ENCODE measurements around the gene GRAMD4. TPM values are rescaled to one million over a fixed set of nuclear protein-coding genes. Genes with fewer than 3 reads are reported as not detected.

GRAMD4 gene
- polyA plus RNA-seq, 6 donors from 2014 or later, result 4.0 to 12.5 (median 6.9) TPM

DNA sequence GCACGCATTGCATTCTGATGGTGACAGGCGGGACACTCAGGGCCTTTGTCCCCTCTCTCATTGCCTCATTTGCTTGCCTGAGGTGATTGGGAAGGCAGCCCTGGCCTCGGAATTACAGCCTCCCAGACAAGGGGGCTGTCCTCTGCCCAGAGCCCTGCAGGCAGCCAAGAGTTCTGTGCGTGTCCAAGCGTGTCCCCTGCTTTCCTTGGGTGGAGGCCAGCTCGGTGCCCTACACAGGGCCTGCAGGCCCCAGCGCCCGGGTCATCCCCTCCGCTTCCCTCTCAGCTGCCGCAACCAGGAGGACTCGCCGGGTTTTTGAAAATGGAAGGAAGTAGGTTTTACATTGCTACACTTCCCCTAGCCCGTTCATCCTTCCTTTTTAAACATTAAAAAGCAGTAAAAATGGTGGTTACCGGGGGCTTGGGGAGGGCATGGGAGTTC, 1.9 kb downstream of the GRAMD4 start:
- Mint-ChIP-seq H3K4me1 (peaks cover 36 to 59% (median 53%) of the 10 kb centered on the region in 3 donors), H3K4me3 (peak overlapping the region in 7 of 8 donors; percentile 51 to 81 (median 63)), H3K27me3 (no peaks in the 10 kb centered on the region), H3K27ac (peak overlapping the region in 3 of 6 donors; percentile 77 to 80 (median 80)), H3K9me3 (no peaks in the 10 kb centered on the region), H3K36me3 (no peaks in the 10 kb centered on the region)
- ATAC-seq (ENCODE audit: low read depth in 2 of 2) (peak; percentile 28 to 35), DNase-seq (no peak)

DNA sequence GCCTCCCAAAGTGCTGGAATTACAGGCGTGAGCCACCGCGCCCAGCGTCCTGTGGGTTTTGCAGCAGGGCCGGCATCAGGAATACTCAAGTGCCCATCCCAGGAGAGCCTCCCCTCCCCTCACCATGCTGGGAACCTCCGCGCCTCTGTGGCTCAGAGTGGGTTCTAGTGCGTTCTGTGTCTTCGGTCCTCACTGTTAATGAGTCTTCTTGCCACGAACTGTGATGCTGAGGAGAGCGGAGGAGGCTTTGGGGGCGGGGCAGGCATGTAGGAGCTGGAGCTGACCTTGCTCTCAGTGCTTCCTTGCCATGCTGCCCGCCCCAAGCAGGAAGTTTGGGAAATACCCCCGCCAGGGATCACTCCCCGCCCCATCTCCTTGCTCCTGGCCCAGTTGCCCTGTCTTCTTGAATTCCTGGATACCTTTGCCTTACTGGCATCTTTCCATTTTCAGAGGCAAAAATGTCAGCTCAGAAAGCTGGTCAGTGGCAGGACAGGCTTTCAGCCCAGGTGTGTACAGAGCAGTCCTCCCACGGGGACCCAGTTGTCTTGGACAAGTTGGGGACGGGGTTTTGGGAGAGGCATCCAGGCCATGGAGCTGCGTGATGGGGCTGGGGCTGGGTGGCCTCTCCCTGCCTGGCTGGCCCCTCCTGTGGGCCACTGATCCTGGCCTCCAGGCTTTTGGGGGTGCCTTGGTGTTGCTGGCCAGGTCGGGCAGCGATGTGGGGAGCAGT, 5.1 kb downstream of the GRAMD4 start:
- Mint-ChIP-seq H3K9me3 (no peaks in the 10 kb centered on the region), H3K27me3 (no peaks in the 10 kb centered on the region), H3K4me3 (no peak overlapping the region), H3K36me3 (no peaks in the 10 kb centered on the region), H3K27ac (peak overlapping the region in 1 of 6 donors; percentile 30), H3K4me1 (peaks cover 19 to 39% (median 29%) of the 10 kb centered on the region in 3 donors)
- ATAC-seq (ENCODE audit: low read depth in 2 of 2) (no peak), DNase-seq (no peak)

DNA sequence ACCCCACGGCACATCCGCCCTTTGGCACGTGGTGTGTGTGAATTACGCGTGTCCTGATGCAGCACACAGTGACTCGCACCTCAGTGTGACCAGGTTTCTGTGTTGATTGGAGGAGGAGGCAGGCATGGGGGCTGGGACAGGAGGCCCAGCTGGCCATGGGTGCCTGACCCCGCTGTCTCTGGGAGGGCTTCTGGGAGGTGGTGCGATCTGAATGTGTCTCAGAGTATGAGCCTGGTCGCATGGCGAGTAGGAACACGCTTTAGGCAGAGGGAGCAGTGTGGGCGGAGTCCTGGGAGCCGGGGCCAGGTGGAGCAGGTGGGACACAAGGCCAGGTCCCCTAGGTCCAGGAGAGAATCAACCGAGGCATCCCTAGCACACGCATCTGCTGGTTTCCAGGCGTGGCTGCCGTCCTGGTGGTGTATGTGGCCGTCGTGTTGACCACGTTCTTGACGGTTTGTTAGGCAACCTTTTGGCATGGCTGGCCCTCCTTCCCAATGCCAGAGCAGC, 5.7 kb downstream of the GRAMD4 start:
- Mint-ChIP-seq H3K27ac (no peak overlapping the region), H3K36me3 (no peaks in the 10 kb centered on the region), H3K27me3 (no peaks in the 10 kb centered on the region), H3K9me3 (no peaks in the 10 kb centered on the region), H3K4me3 (peak overlapping the region in 1 of 8 donors; percentile 26), H3K4me1 (peaks cover 17 to 40% (median 28%) of the 10 kb centered on the region in 3 donors)
- no peak for ATAC-seq (ENCODE audit: low read depth in 2 of 2)
- DNase-seq, result no peak

DNA sequence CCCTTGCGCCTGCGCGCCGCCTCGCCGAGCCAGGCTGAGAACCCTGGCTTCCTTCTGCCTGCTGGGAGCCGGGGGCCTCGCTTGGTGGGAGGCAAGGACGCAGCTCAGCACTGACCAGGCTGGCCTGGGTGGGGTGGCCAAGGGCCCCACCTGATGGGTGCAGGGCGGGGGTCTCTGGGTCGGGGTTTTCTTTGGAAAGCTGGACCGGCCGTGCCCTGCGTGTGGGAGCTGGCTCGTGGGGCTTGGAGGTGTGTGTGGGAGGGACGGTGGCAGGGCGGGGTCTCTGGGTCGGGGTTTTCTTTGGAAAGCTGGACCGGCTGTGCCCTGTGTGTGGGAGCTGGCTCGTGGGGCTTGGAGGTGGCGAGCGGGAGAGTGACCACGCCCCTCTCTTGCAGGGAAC, 6.2 kb downstream of the GRAMD4 start:
- no peak for ATAC-seq (ENCODE audit: low read depth in 2 of 2)
- H3K4me3 Mint-ChIP-seq, result no peak overlapping the region
- no peaks in the 10 kb centered on the region for H3K27me3 Mint-ChIP-seq
- no peak for DNase-seq
- H3K9me3 Mint-ChIP-seq, result no peaks in the 10 kb centered on the region
- no peak overlapping the region for H3K27ac Mint-ChIP-seq
- peaks cover 17 to 37% (median 28%) of the 10 kb centered on the region in 3 donors for H3K4me1 Mint-ChIP-seq
- no peaks in the 10 kb centered on the region for H3K36me3 Mint-ChIP-seq

DNA sequence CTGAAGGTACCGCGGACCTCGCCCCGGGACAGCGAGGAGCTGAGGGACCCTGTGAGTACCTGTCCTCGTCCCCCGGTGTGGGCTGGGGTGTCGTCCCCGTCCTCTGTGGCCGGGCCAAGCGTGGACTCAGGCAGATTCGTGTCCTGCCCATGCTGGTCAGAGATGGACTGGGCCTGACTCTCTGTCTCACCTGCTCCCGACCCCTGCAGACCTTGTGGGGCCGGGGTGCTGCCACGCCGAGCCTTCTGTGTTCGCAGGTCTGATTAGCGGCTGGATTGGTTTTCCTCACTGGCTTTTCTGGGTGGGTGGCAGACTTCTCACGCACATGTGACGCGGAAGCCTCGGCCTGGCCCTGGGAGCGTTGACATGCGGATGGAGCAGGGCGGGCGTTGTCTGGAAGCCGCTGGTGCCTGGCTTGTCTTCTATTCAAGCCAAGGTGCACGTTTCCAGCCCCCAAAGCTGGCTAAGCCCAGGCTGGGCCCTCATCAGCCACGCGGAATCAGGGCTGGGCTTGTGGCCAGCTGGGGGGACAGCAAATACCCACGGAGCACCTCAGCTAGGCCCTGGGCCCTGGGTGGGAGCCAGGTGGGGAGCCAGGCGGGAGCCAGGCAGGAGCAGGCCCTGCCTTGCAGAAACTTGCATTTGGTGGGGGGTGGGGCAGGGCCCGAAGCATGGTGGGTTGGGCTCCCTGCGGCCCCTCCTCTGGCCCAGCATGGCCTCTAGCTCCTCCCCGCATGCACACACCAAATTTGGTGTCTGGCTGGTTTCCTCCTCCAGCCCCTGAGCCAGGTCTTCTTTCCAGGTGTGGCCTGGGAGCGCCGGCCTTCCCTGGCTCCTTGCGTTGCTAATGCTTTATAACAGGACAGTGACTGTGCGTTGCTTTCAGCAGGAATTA, 7.0 kb downstream of the GRAMD4 start:
- Mint-ChIP-seq H3K4me3 (peak overlapping the region in 1 of 8 donors; percentile 39), H3K27ac (peak overlapping the region in 1 of 6 donors; percentile 24), H3K27me3 (no peaks in the 10 kb centered on the region), H3K4me1 (peaks cover 10 to 32% (median 22%) of the 10 kb centered on the region in 3 donors), H3K9me3 (no peaks in the 10 kb centered on the region), H3K36me3 (no peaks in the 10 kb centered on the region)
- no peak for DNase-seq
- ATAC-seq (ENCODE audit: low read depth in 2 of 2), result no peak

DNA sequence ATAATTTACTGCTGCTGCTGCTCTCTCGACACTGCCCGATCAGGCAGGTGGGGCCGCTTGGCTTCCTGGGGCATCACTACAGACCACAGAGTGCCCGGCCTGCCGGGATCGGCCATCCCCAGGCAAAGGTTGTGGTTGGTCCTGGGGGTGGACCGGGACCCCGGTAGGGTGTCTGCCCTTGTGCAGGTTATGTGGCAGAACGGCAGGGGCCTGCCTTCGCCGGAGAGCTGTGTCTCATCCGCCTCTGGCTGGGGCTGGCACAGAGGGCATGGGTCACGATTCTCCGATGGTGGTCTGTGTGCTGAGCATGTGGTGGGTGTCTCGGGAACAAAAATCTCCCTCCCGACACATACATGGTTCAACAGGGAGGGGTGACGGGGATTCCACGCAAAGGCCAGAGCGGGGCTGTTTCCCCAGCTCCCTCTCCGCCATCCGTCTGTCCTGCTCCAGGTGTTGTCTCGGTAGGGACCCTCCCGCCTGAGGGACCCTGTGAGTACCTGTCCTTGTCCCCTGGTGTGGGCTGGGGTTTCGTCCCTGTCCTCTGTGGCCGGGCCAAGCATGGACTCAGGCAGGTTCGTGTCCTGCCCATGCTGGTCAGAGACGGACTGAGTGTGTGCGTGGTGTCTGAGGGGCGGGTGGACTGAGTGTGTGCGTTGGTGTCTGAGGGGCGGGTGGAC, 7.8 kb downstream of the GRAMD4 start:
- DNase-seq (no peak), ATAC-seq (ENCODE audit: low read depth in 2 of 2) (no peak)
- H3K27me3 Mint-ChIP-seq, result no peaks in the 10 kb centered on the region
- H3K4me1 Mint-ChIP-seq, result peaks cover 7 to 24% (median 17%) of the 10 kb centered on the region in 3 donors
- no peaks in the 10 kb centered on the region for H3K36me3 Mint-ChIP-seq
- no peaks in the 10 kb centered on the region for H3K9me3 Mint-ChIP-seq
- no peak overlapping the region for H3K4me3 Mint-ChIP-seq
- peak overlapping the region in 1 of 6 donors; percentile 72 for H3K27ac Mint-ChIP-seq

DNA sequence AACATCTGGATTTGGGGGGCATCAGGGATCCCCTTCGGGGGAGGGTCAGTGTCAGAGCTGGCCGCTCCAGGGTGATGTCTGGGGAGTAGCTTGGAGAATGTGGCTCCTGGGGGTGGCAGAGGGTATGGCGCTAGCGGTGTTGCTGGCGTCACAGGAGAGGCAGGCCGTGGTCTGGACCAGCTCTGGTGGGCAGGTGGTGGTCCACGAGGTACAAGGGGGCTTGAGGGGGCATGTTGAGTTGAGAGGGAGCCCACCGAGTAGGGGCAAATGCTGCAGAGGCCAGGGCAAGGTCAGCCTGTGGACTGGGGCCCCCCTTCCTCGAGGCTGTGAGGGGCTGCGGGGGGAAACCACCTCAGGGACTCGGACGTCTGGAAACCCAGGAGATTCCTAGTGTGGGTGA, 8.6 kb downstream of the GRAMD4 start:
- ATAC-seq (ENCODE audit: low read depth in 2 of 2) (no peak), DNase-seq (no peak)
- H3K9me3 Mint-ChIP-seq, result no peaks in the 10 kb centered on the region
- H3K36me3 Mint-ChIP-seq, result no peaks in the 10 kb centered on the region
- no peak overlapping the region for H3K4me3 Mint-ChIP-seq
- no peaks in the 10 kb centered on the region for H3K27me3 Mint-ChIP-seq
- no peak overlapping the region for H3K27ac Mint-ChIP-seq
- H3K4me1 Mint-ChIP-seq, result peaks cover 7 to 16% (median 9%) of the 10 kb centered on the region in 3 donors

DNA sequence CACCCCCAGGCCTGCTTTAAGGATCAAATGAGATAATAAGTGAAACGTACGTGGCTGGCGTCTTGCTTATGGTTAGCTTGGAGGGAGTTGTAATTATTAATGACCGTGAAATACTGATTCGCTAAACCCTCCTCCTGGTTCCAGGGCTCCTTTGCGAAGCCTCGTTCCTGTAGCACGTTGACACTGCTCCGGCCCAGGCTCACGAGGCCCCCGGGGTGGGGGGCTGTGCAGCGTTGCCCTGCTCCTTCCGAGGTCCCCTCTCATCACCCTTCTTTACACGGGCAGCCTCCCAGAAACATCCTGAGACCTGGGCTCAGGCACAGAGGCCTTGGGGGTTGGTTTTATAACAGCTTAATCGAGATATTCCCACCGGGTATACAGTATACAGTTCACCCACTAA, 9.1 kb downstream of the GRAMD4 start:
- no peaks in the 10 kb centered on the region for H3K9me3 Mint-ChIP-seq
- DNase-seq (no peak), ATAC-seq (ENCODE audit: low read depth in 2 of 2) (no peak)
- H3K4me3 Mint-ChIP-seq, result no peak overlapping the region
- no peaks in the 10 kb centered on the region for H3K27me3 Mint-ChIP-seq
- peaks cover 4 to 13% (median 6%) of the 10 kb centered on the region in 3 donors for H3K4me1 Mint-ChIP-seq
- H3K27ac Mint-ChIP-seq, result no peak overlapping the region
- no peaks in the 10 kb centered on the region for H3K36me3 Mint-ChIP-seq

DNA sequence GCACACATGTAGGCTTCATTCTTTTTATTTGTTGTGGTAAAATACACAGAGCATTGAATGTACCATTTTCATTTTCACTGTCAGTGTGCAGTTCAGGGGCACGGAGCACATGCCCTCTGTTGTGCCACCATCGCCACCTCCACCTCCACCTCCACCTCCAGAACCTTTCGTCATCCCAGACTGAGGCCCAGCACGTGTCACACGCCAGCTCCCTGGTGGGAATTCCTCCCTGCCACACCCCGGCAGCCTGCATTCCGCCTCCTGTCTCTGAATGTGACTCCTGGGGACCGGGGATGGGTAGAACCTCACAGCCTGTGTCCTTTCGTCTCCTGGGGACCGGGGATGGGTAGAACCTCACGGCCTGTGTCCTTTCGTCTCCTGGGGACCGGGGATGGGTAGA, 10.9 kb downstream of the GRAMD4 start:
- Mint-ChIP-seq H3K36me3 (no peaks in the 10 kb centered on the region), H3K9me3 (no peaks in the 10 kb centered on the region), H3K4me3 (peak overlapping the region in 1 of 8 donors; percentile 35), H3K27ac (peak overlapping the region in 2 of 6 donors; percentile 37 to 69), H3K27me3 (no peaks in the 10 kb centered on the region), H3K4me1 (peaks cover 0 to 5% (median 3%) of the 10 kb centered on the region in 3 donors)
- ATAC-seq (ENCODE audit: low read depth in 2 of 2), result no peak
- no peak for DNase-seq

DNA sequence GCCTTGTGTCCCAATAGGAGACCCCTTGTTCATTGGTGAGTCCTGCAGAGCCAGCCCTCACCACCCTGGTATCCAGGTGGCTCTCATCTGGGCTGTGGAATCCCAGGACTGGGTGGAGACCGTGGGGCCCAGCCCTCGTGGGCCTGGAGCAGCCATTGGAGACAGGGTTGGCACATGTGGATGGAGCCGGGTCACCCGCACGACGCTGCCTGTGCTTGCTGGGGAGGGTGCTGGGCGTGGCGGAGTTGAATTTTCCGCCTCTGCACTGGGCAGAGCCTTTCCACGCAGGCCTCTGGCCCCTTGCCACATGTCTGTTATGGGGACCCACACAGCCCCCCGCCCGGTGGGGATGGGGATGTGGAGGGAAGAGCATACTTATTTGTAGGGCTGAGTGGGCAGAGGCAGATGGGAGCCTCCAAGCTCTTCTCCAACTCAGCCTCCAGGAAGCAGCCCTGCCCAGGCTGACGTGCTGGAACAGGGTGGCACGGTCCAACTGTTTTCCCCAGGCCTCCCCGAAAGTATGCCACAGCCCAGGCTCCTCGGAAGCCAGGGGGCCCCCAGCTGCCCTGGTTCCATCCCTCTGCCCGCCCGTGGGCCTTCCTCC, 12.6 kb downstream of the GRAMD4 start:
- Mint-ChIP-seq H3K36me3 (no peaks in the 10 kb centered on the region), H3K9me3 (no peaks in the 10 kb centered on the region), H3K4me3 (no peak overlapping the region), H3K27me3 (no peaks in the 10 kb centered on the region), H3K4me1 (peaks cover 0 to 5% (median 0%) of the 10 kb centered on the region in 3 donors), H3K27ac (peak overlapping the region in 1 of 6 donors; percentile 30)
- DNase-seq, result no peak
- no peak for ATAC-seq (ENCODE audit: low read depth in 2 of 2)

DNA sequence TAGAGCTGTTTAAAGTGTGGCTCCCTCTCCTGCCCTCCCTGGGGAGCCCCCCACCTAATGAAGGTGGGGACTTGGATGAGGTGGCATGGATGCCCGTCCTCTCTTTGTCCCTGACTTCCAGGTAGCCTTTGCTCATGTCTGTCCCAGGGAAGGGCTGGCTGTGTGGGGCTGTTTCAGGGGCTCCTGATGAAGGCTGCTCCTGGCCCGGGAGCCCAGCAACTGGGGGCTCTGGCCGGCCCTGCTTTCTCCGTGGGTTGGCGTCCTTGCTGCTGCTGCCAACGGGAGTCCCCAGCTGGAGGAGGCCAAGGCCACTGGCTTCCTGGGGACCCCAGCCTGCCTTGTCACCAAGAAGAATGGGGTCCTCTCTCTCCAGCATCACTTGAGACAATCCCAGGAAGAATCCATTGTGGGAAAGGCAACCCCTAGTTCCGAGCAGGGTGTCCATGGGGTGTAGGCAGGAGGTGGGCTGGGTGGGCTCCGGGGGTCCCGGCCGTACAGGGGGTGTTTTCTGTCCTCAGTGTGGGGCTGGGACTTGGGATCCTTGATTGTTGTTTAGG, 13.2 kb downstream of the GRAMD4 start:
- peaks cover 0 to 5% (median 0%) of the 10 kb centered on the region in 3 donors for H3K4me1 Mint-ChIP-seq
- no peaks in the 10 kb centered on the region for H3K36me3 Mint-ChIP-seq
- ATAC-seq (ENCODE audit: low read depth in 2 of 2), result no peak
- DNase-seq, result no peak
- no peaks in the 10 kb centered on the region for H3K9me3 Mint-ChIP-seq
- H3K27ac Mint-ChIP-seq, result no peak overlapping the region
- no peaks in the 10 kb centered on the region for H3K27me3 Mint-ChIP-seq
- no peak overlapping the region for H3K4me3 Mint-ChIP-seq

DNA sequence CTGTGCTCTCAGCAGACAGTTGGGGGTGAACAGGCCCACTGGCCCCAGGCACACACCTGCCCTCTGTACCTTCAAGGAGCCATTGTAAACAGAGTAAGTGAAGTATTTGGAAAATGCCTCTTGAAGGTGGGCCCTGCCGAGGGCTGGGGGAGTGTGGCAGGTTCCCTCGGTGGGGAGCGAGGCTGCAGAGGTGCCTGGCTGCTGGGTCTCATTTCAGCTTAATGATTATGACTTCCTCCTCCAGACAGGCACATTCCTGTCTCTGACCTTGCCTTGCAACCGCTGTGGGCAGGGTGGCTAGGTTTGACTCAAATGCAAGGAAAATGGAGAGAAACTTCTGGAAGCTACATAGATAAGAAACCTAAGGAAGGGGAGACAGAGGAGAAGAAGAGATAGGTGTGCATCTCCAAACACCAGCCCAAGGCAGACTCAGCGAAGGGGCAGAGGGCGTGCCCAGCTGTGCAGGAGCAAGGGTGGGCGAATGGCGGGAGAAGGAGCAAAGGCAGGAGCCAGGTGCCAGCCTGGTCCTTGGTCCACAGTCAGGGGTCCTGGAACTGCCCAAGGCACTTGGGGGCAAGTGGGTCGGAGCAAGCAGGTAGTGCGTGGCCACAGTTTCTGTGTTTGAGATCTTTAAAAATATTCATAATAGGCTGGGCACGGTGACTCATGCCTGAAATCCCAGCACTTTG, 14.0 kb downstream of the GRAMD4 start:
- Mint-ChIP-seq H3K27me3 (no peaks in the 10 kb centered on the region), H3K36me3 (no peaks in the 10 kb centered on the region), H3K27ac (peak overlapping the region in 2 of 6 donors; percentile 0 to 53), H3K4me1 (peaks cover 4 to 5% (median 5%) of the 10 kb centered on the region in 3 donors), H3K9me3 (no peaks in the 10 kb centered on the region), H3K4me3 (peak overlapping the region in 1 of 8 donors; percentile 55)
- no peak for DNase-seq
- ATAC-seq (ENCODE audit: low read depth in 2 of 2), result no peak
